GM12878 (cell line): Measurements from ENCODE around the gene HOXC5. TPM values are rescaled to one million over a fixed set of nuclear protein-coding genes. Genes with fewer than 3 reads are reported as not detected.
A peak's percentile ranks its signal among the peaks of the same experiment; 100 is the strongest.

ENCODE experiments used
- ATF3 ChIP-seq: IDR thresholded peaks from 2 replicates; pipeline ENCODE4 v1.6.1; 2011; ENCODE audit warnings: low read depth, mild to moderate bottlenecking, low read length, moderate library complexity, borderline replicate concordance; ENCODE audit errors: extremely low read depth
- ATF7 ChIP-seq: fragments of 450-650 bp; IDR thresholded peaks from 2 replicates; pipeline ENCODE4 v1.6.1; 2016; ENCODE audit warnings: low read depth, mild to moderate bottlenecking
- BHLHE40 ChIP-seq, 2 experiments: fragments of 450-650 bp in 1 of 2; IDR thresholded peaks; 2 replicates each; pipeline ENCODE4 v1.6.1; 2011 to 2017; ENCODE audit warnings: low read depth in 2 of 2, borderline replicate concordance in 1 of 2, improper control_type of control experiment in 1 of 2, low read length in 1 of 2, mild to moderate bottlenecking in 1 of 2
- CREM ChIP-seq: IDR thresholded peaks from 2 replicates; pipeline ENCODE4 v1.6.1; 2014; ENCODE audit warnings: antibody characterized with exemption, low read depth
- EGR1 ChIP-seq, 2 experiments: IDR thresholded peaks; 1 replicate in 1 of 2; 2 replicates in 1 of 2; pipeline ENCODE4 v1.6.1; 2011 to 2012; ENCODE audit warnings: low read depth in 2 of 2, low read length in 2 of 2, borderline replicate concordance in 1 of 2, mild to moderate bottlenecking in 1 of 2, moderate library complexity in 1 of 2
- IRF4 ChIP-seq: IDR thresholded peaks from 2 replicates; pipeline ENCODE4 v1.6.1; 2011; ENCODE audit warnings: low read depth, low read length
- JUNB ChIP-seq: IDR thresholded peaks from 2 replicates; pipeline ENCODE4 v1.6.1; 2016; ENCODE audit warnings: antibody characterized with exemption, mild to moderate bottlenecking
- MAX ChIP-seq: IDR thresholded peaks from 2 replicates; pipeline ENCODE4 v1.6.1; 2012; ENCODE audit warnings: low read depth, low read length, improper control_type of control experiment
- NR2C1 ChIP-seq: fragments of 450-650 bp; IDR thresholded peaks from 2 replicates; pipeline ENCODE4 v1.6.1; 2017; ENCODE audit warnings: antibody characterized with exemption, mild to moderate bottlenecking, moderate library complexity
- NR2F1 ChIP-seq: fragments of 450-650 bp; conservative IDR thresholded peaks from 2 replicates; pipeline ENCODE4 v1.6.1; 2017; ENCODE audit warnings: mild to moderate bottlenecking
- RAD21 ChIP-seq: IDR thresholded peaks from 2 replicates; pipeline ENCODE4 v1.6.1; 2011; ENCODE audit warnings: mild to moderate bottlenecking, low read depth, low read length, moderate library complexity; ENCODE audit not compliant: insufficient read depth
- RAD51 ChIP-seq: fragments of 450-650 bp; IDR thresholded peaks from 2 replicates; pipeline ENCODE4 v1.6.1; 2016; ENCODE audit warnings: moderate library complexity, mild to moderate bottlenecking, inconsistent platforms
- RFX5 ChIP-seq: IDR thresholded peaks from 2 replicates; pipeline ENCODE4 v1.6.1; 2011; ENCODE audit warnings: low read depth, low read length, improper control_type of control experiment
- RUNX3 ChIP-seq: IDR thresholded peaks from 2 replicates; pipeline ENCODE4 v1.6.1; 2012; ENCODE audit warnings: low read length, inconsistent platforms
- SMARCA5 ChIP-seq: fragments of 450-650 bp; IDR thresholded peaks from 2 replicates; pipeline ENCODE4 v1.6.1; 2017; ENCODE audit warnings: mild to moderate bottlenecking
- SUPT20H ChIP-seq: IDR thresholded peaks from 2 replicates; pipeline ENCODE4 v1.6.1; 2011; ENCODE audit warnings: low read depth, mild to moderate bottlenecking, low read length, moderate library complexity, borderline replicate concordance; ENCODE audit not compliant: control insufficient read depth
- YBX1 ChIP-seq: fragments of 450-650 bp; IDR thresholded peaks from 2 replicates; pipeline ENCODE4 v1.6.1; 2016; ENCODE audit warnings: antibody characterized with exemption
- ZNF207 ChIP-seq: fragments of 450-650 bp; IDR thresholded peaks from 2 replicates; pipeline ENCODE4 v1.6.1; 2014; ENCODE audit warnings: antibody characterized with exemption, mild to moderate bottlenecking, borderline replicate concordance
- ZNF217 ChIP-seq: fragments of 450-650 bp; IDR thresholded peaks from 2 replicates; pipeline ENCODE4 v1.6.1; 2017; ENCODE audit warnings: antibody characterized with exemption, mild to moderate bottlenecking
- polyA plus RNA-seq, 11 experiments: library from polyadenylated mRNA; depleted of rRNA in 4 of 11; unstranded in 6 of 11; stranded (reverse) in 5 of 11; fragments of >200 nt; fragmentation: Nextera tagmentation in 4 of 11; fragmentation: Illumina TruSeq in 1 of 11; extraction: Ambion mirVana in 4 of 11; extraction: Trizol in 1 of 11; gene quantifications; 1 replicate in 1 of 11; 2 replicates in 10 of 11; pipeline versions ENCODE4 v1.2.1 to v1.2.3, GENCODE V29; 2011 to 2016; ENCODE audit warnings: inconsistent platforms in 2 of 11, missing spikeins in 2 of 11, low read depth in 1 of 11
- total RNA-seq, 4 experiments: library from RNA; depleted of rRNA in 3 of 4; stranded (reverse); fragments of >200 nt in 3 of 4; fragmentation: Illumina TruSeq in 1 of 4; extraction: Trizol in 1 of 4; gene quantifications; 2 replicates each; pipeline versions ENCODE4 v1.2.1 to v1.2.3, GENCODE V29; 2013 to 2021
- TF ChIP-seq, protein P1 (sequence below): IDR thresholded peaks from 2 replicates; pipeline ENCODE4 v1.6.1; 2011; ENCODE audit warnings: low read depth, low read length, improper control_type of control experiment, borderline replicate concordance
- TF ChIP-seq, protein P2 (sequence below): fragments of 450-650 bp; conservative IDR thresholded peaks from 2 replicates; pipeline ENCODE4 v1.6.1; 2017; ENCODE audit warnings: mild to moderate bottlenecking, moderate library complexity
- TF ChIP-seq, protein P3 (sequence below): fragments of 450-650 bp; formaldehyde crosslinking; IDR thresholded peaks from 2 replicates; pipeline ENCODE4 v1.4.0; 2022; ENCODE audit warnings: mild to moderate bottlenecking, moderate library complexity

HOXC5 gene
- total and polyA plus RNA-seq, 10 of the 15 experiments (the other 5 are each of a cell fraction or from before 2014, with no cell fraction given): 0.11 TPM; not detected in 9

GRCh38 chr12:53984901-53985691 is 47.8 kb upstream of the HOXC5 start, which contains the start of gene HOXC10 (continued):
- TF ChIP-seq, protein P1, sequence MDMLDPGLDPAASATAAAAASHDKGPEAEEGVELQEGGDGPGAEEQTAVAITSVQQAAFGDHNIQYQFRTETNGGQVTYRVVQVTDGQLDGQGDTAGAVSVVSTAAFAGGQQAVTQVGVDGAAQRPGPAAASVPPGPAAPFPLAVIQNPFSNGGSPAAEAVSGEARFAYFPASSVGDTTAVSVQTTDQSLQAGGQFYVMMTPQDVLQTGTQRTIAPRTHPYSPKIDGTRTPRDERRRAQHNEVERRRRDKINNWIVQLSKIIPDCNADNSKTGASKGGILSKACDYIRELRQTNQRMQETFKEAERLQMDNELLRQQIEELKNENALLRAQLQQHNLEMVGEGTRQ: peak; percentile 65
- TF ChIP-seq NR2F1 (peak; percentile 94), RUNX3 (no peak), RAD51 (peak; percentile 63; the same call in 1 of the 2 replicates), ZNF217 (no peak), RAD21 (peak; percentile 77), ATF3 (no peak), SUPT20H (no peak), CREM (peak; percentile 92), MAX (peak; percentile 44; the same call in 1 of the 2 replicates), EGR1 (IDR thresholded peaks at IDR 0.05; ENCODE audit: borderline replicate concordance in 1 of 2, low read depth in 2 of 2, low read length in 2 of 2) (no peak), ATF7 (peak; percentile 85), YBX1 (no peak), ZNF207 (no peak), IRF4 (no peak), SMARCA5 (no peak), NR2C1 (peak; percentile 82), RFX5 (peak; percentile 75; the same call in 1 of the 2 replicates), JUNB (no peak), BHLHE40 (IDR thresholded peaks at IDR 0.05; ENCODE audit: borderline replicate concordance in 1 of 2, low read depth in 2 of 2, low read length in 1 of 2) (peak in 1 of 2 experiments; percentile 37; a peak in 2 of 4 replicates)
- TF ChIP-seq, protein P2, sequence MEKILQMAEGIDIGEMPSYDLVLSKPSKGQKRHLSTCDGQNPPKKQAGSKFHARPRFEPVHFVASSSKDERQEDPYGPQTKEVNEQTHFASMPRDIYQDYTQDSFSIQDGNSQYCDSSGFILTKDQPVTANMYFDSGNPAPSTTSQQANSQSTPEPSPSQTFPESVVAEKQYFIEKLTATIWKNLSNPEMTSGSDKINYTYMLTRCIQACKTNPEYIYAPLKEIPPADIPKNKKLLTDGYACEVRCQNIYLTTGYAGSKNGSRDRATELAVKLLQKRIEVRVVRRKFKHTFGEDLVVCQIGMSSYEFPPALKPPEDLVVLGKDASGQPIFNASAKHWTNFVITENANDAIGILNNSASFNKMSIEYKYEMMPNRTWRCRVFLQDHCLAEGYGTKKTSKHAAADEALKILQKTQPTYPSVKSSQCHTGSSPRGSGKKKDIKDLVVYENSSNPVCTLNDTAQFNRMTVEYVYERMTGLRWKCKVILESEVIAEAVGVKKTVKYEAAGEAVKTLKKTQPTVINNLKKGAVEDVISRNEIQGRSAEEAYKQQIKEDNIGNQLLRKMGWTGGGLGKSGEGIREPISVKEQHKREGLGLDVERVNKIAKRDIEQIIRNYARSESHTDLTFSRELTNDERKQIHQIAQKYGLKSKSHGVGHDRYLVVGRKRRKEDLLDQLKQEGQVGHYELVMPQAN: no peak
- TF ChIP-seq, protein P3, sequence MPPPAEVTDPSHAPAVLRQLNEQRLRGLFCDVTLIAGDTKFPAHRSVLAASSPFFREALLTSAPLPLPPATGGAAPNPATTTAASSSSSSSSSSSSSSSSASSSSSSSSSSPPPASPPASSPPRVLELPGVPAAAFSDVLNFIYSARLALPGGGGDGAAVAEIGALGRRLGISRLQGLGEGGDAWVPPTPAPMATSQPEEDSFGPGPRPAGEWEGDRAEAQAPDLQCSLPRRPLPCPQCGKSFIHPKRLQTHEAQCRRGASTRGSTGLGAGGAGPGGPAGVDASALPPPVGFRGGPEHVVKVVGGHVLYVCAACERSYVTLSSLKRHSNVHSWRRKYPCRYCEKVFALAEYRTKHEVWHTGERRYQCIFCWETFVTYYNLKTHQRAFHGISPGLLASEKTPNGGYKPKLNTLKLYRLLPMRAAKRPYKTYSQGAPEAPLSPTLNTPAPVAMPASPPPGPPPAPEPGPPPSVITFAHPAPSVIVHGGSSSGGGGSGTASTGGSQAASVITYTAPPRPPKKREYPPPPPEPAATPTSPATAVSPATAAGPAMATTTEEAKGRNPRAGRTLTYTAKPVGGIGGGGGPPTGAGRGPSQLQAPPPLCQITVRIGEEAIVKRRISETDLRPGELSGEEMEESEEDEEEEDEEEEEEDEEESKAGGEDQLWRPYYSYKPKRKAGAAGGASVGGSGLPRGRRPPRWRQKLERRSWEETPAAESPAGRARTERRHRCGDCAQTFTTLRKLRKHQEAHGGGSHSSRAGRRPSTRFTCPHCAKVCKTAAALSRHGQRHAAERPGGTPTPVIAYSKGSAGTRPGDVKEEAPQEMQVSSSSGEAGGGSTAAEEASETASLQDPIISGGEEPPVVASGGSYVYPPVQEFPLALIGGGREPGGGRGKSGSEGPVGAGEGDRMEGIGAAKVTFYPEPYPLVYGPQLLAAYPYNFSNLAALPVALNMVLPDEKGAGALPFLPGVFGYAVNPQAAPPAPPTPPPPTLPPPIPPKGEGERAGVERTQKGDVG (CRISPR knock-in tag): no peak
